Forelimb muscle (tissue), 1 donor: ENCODE data around the gene VAC14. TPM values are rescaled to one million over a fixed set of nuclear protein-coding genes. Genes with fewer than 3 reads are reported as not detected.
"Not testable (repeated sequence)": the region's sequence is repeated elsewhere in the genome, so short reads cannot be mapped to it uniquely, and the experiment has no call there.

Experiments used
- DNase-seq: peaks from one replicate; pipeline ENCODE4 v3.0.0-alpha.2; 2013; ENCODE audit warnings: low read depth
- polyA plus RNA-seq: library from polyadenylated mRNA; unstranded; fragments of 120-200 nt; gene quantifications from one replicate; pipeline ENCODE4 v1.2.1, GENCODE V29; 2013; ENCODE audit not compliant: insufficient read length

Gene VAC14
- 16.4 TPM for polyA plus RNA-seq

- DNase-seq, result peak; percentile 62
Observed at GRCh38 chr16:70800781-70801480, at the start of gene VAC14. VAC14 (minus strand) TSS chr16:70801158; CDS start chr16:70800900, 258 bp downstream.

GRCh38 chr16:70823498-70824118 lies 22.6 kb upstream of the VAC14 start:
- not testable (repeated sequence) for DNase-seq

DNA sequence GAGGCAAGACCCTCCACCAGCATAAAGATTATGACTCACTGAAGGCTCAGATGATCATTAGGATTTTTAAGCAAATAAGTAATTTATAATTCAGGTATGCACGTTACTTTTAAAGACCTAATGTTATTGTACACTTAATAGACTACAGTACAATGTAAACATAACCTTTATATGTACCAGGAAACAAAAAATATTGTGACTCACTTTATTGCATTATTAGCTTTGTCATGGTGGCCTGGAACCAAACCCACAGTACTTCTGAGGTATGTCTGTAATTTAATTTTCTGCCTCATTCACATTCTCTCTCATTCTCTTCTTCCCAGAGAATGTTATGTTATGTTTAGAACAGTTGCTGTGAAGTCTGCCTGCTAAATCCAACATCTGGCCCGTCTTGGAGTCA lies 21.8 kb upstream of the VAC14 start:
- DNase-seq, result not testable (repeated sequence)

DNA sequence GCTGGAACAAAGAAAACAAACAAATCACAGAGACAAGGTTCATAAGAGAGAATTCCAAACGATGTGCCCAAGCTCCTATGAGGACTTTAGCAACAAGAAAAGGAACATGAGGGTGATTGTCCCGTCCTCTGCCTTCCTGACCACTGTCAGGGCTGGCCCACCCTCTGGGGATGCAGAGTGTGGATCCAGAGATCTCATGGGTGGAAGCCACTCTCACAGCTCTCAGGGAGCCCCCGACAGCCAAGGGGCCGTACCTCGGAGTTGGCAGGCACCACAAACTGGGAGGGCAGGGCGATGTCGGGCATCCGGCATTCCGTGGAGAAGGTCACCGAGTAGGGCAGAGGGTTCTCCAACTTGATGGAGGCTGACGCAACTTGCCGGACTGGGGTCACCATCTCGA lies 17.1 kb upstream of the VAC14 start:
- DNase-seq, result not testable (repeated sequence)

GRCh38 chr16:70809392-70810060 lies 8.6 kb upstream of the VAC14 start:
- no peak for DNase-seq

DNA sequence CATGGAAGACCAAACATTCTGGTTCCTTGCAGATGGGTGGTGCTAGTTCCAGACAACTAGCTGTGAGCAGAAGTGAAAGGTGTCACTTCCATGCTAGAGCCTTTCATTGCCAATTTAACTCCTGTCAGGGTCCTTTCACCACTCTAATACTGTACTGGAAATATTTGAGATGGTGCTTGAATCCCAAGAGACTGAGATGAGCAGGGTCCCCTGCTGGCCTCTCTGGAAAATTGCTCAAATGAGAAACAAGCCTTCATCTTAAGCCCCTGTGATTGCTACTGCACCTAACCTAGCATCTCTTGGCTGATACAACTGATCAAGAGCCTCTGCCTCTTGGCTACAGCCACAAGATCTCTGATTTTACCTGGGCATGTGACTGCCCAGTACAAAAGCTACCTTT lies 7.4 kb upstream of the VAC14 start:
- no peak for DNase-seq

DNA sequence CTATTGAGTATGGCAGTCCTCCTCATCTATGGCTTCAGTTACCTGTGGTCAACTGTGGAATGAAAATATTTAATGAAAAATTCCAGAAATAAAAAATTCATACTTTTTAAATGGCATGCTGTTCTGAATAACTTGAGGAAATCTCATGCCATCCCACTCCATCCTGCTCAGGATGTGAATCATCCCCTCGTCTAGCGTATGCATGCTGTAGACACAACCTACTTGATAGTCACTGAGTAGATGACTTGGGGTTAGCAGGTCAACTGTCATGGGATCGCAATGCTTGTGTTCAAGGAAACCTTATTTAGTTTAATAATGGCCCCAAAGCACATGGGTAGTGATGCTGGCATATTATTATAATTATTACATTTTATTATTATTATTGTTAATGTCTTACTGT lies 4.8 kb upstream of the VAC14 start:
- DNase-seq, result no peak

DNA sequence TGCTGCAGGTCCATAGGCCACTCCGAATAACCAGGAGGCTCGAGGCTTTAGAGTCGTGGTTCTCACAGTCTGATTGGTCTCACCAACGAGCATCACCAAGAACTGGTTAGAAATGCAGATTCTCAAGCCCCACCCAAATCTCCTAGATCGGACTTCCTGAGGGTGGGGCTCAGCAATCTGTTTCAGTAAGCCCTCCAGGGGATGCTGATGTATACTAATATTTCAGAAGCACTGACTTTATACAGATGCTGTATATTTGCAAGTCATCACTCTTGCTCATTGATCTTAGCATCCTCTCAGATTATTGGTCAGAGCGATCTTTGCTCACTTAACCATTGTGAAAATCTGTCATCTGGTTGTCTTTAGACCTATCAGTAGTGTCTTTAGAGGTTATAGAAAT lies 4.4 kb upstream of the VAC14 start:
- no peak for DNase-seq

GRCh38 chr16:70804734-70805169 lies 3.8 kb upstream of the VAC14 start:
- DNase-seq, result no peak

DNA sequence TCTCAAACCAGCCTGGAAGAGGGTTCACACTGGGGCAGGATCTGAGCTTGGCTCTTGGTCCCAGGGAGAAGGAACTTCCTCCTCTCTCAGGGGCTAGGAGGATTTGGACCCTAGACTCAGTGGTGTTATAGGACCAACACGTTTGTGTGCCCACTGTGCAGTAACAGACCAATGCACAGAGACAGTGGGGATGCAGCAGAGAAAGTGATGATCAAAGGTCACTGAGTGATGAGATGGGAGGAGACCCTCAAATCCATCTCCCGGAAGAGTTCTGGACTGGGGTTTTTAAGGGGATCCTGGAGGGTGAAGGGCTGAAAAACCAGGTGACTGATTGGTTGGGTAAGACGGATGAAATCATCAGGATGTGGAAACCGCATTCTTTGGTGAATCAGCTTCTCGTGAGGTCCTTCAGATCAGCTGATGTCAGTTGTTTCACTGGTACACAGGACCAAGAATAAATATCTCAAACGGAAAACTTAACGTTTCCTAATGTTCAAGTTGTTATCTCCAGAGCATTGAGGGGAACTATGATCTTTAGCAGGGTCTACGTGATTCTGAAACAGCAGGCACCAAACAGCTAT lies 3.3 kb upstream of the VAC14 start:
- DNase-seq, result no peak

DNA sequence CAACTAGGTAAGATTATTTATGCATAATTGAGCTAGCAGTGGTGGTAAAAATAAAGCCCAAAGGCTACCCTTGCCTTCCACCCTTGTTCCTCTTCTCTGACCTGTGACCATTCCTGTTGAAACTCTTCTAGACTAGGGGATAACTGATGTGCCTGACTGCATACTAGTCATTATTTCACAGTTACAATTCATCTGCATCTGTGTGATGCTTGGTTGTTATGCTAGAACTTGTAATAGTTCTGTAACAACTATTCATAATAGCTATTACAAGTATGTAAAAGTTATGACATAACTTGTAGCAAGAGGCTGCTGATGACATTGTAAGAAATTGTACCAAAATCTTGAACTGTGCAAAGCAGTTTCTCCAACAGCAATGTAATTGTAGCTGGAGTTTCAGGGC lies 2.4 kb upstream of the VAC14 start:
- no peak for DNase-seq

DNA sequence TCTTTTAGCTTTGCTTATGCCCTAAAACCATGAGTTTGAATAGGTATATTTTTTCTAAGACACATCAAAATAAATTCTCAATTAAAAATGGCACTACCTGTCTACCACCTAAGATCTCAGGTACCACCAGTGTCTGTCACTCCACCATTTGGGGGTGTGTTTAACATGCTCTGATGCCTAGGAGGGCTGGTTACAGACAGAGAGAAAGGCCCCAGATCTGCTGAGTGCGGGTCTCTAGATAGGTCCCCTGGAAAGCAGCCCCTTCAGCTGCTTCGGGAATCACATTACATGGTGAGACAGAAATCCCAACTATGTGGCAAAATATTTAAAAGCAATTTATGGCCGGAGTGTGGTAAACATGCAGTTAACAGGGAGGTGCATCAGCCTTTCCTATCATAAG lies 653 bp upstream of the VAC14 start:
- DNase-seq, result no peak

- no peak for DNase-seq
Observed at GRCh38 chr16:70800311-70800710, 647 bp downstream of the VAC14 start.

DNA sequence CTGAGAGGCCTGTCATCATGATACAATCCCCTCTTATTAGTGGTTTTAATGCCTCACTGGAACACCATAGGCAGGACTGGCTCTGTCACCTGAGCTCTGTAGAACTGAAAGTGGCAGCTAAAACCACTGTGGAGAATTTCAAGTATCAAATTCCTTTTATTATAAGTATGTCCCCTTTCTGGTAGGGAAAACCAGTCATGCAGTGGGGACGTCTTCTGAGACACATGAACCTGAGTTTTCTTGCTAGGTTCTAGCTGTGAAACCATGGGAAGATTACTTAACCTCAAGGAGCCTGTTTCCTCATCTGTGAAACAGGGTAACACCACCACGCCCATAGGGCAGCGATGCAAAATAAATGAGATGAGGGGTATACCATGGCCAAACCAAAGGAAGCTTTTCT lies 4.7 kb downstream of the VAC14 start:
- no peak for DNase-seq

GRCh38 chr16:70795296-70795912 lies 5.6 kb downstream of the VAC14 start:
- no peak for DNase-seq

- no peak for DNase-seq
Observed at GRCh38 chr16:70793851-70794502, 7.0 kb downstream of the VAC14 start.

- no peak for DNase-seq
Observed at GRCh38 chr16:70790815-70791214, 10.1 kb downstream of the VAC14 start.

GRCh38 chr16:70789595-70790447 lies 11.1 kb downstream of the VAC14 start:
- no peak for DNase-seq

GRCh38 chr16:70788668-70789594 lies 12.0 kb downstream of the VAC14 start:
- DNase-seq, result peak; percentile 35
